Measurements from ENCODE around the gene FBXW4.
A peak's percentile ranks its signal among the peaks of the same experiment; 100 is the strongest.
"Not testable (repeated sequence)": the region's sequence is repeated elsewhere in the genome, so short reads cannot be mapped to it uniquely, and the experiment has no call there.

FBXW4 gene

DNA sequence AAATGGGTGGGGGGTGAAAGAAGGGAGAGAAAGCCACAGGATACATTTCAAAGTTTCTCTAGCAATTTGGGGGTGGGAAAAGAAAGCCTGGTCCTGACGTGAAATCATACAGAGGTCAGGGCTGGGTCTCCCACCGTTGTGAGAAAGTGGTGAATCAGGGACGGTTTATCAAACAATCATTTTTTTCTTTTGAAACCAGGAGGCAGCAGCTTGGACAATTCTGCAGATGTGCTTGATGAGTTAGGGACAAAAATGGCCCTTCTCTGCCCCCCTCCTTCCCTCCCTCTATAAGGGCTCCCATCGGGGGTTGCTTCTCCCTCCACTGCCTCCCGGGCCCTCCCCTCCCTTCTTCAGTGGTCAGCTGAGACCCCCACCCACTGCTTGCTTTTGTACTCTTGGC, 43.6 kb downstream of the FBXW4 start:
- DNase-seq = no peak

DNA sequence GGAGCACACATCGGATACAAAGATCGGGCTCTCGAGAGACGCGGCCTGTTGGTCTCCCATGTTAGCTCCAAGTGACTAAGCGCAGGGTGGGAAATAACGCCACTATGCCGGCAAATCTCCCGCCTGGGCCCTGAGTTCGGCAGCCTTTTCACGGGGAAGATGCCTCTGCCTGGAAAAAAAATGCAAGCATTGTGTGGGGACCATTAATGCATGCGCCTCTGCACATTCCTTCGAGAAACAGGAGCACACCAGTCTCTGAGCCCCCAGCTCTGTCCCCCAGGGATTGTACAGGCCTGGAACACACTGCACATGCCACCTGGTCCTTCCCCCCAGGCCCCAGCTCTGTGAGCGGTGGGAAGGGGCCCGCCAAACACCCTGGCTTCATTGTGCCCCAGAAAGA, 44.1 kb downstream of the FBXW4 start:
- DNase-seq = no peak

DNA sequence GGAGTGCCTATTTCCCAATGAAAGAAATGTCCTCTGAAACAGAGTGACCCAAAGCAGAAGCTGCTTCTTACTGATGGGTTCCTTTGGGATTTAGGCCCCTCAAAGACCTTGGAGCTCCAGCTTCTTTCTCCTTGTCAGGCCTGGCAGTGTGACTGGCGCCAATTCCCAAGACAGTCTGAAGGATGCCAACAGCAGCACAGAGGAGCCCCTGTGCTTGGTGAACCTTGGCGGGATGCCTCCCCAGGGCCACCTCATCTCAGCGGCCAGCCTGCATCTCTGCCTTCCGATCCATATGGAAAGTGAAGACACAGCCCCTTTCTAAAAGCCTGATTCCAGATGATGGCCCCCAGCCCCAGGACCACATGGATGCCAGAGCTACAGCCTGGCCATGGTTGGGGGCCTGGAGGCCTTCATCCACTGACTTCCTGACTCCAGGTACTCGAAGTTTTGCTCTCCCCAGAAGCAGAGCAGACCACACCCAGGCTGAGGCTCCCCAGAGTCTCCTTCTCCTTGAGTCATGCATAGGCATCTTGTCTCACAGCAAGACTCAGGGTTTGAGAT, 45.4 kb downstream of the FBXW4 start:
- DNase-seq = no peak

DNA sequence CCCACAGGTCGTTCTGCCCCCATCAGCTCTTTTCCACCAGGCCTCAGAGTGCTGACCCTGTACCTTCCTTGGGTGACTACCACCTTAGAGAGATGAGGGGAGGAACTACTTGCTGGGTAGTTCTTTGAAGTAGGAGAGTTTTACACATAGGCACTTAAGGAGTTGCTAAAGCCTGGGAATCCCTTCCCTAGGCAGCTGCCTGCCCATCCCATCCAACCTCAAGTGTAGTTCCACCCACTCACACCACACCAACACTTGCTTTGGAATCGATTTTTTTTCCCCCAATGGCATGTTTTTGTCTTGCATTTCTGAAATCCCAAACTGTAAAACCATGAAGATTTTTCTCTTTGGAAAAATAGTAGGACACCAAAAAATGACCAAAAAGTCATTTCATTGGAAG, 47.7 kb downstream of the FBXW4 start:
- peak in 1 of 3 donors; percentile 4 for DNase-seq

DNA sequence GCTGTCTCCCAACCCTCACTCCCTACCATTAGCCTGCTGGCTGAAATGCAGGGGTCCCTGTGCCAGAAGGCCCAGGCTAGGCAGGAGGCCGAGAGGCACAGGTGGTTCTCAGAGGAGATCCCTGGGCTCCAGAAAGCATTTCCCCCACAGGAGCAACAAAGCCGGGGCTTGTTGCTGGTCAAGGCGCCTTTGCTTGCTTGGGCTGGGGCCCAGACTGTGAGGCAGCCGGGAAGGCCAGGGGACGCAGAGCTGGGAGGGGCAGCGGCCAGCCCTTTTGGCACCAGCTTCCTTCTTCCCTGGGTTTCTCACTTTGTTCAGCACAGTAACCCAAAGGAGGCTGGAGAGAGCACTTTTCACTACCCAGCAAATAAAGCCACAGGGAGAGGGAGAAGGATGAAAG, 48.6 kb downstream of the FBXW4 start:
- DNase-seq = no peak

DNA sequence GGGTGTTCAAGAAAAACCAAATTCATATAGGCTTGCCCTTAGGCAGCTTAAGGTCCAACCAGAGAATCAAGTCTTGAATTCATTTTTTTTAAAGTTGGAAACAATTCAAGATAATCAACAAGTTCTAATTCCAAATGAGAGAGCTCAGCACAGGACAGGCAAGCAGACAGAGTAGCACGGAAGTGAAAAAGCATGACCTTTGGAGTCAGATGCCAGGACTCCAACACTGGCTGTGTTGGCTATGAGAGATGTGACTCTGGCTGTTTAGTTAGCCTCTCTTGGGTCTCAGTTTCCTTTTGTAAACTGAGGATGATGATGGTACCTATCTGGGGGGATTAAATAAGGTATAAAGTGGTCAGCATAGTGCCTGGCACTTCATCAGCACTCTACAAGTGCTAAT, 49.3 kb downstream of the FBXW4 start:
- no peak for DNase-seq

DNA sequence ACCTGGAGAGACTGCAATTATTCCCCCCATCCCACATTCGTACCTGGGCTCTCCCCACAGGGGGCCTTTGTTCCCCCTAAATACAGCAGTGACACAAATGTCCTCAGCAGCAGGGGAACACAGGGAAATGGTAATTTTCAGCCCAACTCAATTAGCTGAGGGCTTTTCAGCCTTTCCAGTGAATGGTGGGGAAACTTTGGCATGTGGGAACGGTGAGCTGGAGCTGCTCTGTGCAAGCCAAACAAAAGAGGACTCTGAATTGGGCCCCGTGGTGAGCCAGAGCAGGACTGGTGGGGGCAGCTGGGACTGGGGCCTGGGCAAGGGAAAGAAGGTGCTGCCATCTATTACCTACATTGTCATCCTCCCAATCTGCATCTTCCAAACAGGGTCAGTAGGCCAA, 51.0 kb downstream of the FBXW4 start:
- DNase-seq = no peak

DNA sequence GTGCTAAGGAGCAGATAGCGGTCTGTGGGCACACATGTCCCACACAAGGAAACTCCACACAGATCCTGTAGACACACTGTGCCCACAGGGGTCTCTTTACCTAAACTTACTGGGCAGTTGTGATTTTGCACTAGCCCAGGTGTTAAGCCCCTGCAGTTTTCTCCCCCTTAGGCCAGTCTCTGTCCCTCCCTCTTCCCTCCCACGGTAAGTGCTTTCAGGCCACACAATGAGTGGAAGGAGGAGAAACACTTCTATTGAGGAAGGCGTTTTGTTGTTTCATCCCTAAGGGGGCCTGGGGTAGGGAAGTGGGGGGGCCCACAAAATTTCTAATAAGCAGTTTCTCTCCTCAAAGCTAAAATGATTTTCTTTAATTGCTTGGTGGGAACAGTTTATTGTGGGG, 51.4 kb downstream of the FBXW4 start:
- no peak for DNase-seq

DNA sequence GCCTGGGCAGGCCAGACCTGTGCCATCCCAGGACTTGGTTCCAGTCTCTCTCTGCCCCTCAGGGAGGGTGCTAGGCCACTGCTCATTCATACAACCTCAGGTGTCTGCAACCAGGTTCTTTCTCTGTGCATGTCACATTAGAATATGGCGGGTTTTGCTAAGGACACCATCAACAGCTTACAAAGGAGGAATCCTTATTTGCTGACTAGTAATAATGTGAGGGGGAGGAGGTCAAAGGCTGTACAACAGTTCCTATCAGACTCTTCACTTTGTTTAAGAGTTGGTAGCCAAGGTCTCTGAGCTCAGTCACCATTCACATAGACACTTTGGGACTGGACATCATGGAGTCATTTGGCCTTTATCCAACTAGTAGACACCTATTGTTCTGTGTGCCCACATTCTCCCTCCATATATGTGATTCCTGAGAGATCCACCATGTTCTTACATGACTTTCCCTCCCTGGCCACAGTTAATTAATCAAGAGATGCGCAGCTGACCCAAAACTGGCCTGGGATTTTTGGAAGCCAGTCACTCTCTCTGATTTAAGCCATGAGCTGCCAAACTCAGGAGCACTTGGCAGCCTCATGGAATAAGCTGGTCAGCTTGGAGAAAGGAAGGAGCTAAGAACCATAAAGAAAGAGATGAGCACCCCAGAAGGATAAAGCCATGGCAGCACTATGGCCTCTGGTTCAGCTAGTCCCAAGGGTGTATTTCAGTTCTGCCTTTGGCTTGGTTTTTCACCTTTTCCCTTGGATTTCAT, 55.6 kb downstream of the FBXW4 start:
- DNase-seq = no peak

DNA sequence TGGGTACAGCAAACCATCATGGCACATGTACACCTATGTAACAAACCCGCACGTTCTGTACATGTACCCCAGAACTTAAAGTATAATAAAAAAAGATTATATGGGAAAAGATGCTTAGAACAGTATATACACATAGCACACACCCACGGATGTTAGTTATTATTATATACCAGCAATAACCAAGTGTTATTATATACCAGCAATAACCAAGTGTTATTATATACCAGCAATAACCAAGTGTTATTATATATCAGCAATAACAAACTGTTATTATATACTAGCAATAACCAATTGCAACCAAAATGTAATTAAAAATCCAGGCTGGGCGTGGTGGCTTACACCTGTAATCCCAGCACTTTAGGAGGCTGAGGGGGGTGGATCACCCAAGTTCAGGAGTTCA, 61.5 kb downstream of the FBXW4 start:
- DNase-seq = not testable (repeated sequence)

DNA sequence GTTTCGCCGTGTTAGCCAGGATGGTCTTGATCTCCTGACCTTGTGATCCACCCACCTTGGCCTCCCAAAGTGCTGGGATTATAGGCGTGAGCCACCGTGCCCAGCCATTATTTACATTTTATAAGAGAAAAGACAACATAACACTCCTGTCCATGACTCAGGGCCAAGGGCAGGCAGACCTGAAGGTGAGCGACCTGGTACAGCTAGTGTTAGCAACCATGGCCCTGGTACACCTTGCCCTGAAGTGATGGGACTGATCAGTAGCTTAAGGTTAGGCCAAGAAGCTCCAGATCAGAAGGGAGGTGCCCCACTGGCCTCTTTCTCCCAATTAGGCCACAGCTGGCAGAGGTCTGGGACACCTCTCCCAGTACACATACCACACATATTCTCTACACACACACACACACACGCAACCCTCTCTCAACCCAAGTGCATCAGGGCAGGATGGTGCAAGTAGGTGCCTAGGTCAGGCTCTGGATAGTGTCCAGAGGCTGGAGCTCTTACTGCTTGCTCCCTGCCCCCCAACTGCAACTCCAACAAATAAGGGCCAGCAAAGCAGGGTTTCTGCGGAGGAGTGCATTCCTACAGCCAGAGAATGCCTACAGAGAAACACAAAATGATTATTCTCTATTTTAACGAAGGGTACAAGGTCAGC, 63.0 kb downstream of the FBXW4 start:
- DNase-seq = no peak

DNA sequence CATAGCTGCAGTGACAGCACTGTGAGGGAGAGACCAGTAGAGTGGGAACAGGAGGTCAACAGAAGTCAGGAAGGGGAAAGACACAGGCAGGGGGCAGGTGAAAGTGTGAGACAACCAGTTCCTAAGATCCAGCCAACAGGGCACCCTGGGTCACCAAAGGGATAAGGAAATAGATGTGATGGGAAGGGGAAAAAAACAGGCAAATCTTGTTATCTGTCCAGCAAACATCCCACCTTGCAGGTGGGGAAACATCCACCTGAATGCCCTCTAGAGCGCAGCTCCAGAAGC, 64.4 kb downstream of the FBXW4 start:
- DNase-seq = no peak

DNA sequence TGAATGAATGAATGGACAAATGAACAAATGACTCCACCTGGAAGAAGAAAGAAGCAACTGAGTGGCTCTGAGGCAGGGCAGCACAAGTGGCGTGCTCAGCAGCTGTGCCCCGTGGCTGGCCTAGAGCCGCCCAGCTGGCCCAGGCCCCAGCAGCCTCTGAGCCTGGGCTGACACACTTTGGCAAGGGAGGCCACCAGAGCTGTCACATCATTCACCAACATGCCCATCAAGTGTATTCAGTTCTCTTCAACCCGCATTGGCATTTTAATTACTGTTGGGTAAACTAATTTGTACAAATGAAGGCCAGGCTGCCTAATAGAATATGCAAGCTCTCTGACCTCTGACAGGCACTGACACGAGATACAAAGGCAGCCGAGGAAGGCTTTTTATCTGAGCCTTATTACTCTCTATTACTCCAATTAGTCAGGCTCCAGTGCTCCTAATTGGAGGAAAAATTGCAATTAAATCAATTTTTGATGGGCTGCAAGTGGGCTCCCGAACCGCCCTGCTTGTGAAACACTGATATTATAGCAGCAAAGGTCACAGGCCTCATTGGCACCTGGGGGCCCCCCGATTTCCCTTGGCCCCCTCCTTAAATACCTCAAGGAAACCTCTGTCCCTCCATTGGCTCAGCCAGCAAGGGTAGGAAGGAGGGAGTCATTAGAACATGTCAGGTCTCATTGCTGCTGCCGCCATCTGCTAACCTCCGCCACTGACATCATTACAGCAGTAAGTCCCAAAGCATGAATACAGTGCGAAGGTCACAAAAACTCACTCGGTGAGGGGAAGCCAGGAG, 64.9 kb downstream of the FBXW4 start:
- no peak for DNase-seq

DNA sequence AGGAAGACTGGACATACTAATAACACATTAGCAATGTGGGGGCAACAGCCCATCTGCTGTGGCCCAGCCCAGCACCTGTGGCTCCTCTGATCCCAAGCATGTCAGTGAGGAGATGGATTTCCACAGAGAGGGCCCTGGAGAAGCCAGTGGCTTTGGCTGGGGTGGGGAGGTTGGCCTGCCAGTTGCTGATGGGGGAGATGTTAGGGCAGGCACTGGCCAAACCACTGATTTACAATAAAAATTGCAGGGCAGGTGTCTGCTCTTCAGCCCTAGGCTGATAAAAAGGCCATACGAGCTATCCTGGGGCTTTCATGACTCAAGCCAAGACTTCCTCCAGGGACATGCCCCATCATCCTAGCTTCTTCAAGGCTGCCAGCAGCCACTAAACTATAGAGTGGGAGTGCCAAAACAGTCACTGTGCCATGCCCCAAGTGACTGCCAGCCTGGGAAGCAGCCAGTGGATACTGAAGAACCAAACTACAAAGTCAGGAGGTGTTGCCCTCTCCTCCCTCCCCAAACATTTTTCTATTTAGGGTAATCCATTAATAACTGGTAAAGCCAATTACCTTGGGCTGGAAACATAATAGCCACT, 69.1 kb downstream of the FBXW4 start:
- no peak for DNase-seq

DNA sequence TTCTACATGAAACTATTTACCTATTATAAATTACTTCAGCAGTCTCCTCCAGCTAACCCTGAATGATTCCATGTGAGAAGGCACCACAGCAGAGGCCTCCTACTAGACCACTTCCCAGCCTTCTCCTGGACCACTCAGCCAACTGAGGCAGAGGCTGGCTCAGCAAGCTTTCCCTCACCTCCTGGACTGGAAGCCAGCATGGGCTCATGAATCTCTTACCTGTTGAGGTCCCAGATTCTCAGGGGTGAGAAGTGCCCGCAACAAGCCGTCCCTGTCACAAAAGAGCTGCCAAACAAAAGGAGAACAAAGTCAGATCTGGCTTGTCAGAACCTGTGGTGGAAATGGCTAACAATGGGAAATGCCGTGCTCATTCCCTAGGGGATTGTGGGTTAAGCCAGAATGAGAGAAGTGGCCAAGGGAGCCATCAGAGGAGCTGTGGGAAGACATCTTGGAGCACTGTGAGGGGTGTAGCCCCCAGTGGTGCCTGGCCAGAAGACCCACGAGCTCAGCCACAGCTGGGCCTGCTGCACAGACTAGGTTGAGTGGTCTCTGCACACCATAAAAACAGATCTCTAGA, 70.4 kb downstream of the FBXW4 start:
- DNase-seq = no peak

DNA sequence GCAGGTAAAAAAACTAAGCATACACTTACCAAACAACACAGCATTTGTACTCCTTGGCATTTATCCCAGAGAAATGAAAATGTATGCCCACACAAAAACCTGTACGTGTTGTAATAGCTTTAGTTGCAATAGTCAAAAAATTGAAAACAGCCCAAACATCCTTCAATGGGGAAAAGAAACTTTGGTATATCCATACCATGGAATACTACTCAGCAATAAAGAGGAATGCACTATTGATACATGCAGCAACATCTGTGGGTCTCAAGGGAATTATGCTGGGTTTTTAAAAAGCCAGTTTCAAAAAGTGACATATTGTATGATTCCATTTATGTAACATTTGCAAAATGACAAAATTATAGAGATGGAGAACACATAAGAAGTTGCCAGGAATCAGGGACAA, 71.4 kb downstream of the FBXW4 start:
- no peak for DNase-seq

DNA sequence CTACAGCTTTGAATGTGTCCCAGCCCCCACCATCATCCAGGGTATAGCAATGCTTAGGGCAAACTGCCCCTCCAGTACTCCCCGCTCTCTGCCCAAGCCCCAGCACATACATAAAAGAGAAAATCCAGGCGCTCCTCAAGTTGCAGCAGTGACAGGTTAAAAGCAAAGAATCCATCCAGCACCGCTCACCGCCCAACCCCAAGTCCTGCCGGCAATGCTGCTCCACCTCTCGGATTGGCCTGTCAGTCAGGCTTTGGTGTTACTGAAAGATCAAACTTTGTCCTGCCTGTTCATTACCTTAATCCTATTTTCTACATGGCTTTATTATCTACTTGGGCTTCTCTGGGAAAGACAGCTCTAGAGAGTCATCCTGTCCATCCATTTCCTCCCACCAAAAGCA, 75.0 kb downstream of the FBXW4 start:
- DNase-seq = no peak

DNA sequence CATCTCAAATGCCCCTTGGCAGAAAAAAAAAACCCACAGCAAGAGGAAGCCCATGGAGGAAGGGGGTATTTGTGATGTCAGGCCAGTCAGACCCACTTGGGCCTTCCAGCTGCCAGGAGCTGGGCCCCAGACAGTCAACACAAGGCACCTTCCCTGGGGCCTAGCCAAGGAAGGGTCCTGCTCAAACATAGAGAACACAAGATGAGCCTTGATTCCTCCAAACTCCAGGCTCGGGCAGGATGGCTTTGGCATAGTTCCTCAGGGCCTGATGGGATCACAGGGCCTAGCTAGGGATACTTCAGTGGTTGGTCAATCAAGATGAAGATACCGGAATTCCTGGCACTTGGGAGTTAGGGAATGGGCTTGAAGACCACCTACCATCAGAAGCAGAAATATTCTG, 76.1 kb downstream of the FBXW4 start:
- peak in 1 of 3 donors; percentile 19 for DNase-seq

DNA sequence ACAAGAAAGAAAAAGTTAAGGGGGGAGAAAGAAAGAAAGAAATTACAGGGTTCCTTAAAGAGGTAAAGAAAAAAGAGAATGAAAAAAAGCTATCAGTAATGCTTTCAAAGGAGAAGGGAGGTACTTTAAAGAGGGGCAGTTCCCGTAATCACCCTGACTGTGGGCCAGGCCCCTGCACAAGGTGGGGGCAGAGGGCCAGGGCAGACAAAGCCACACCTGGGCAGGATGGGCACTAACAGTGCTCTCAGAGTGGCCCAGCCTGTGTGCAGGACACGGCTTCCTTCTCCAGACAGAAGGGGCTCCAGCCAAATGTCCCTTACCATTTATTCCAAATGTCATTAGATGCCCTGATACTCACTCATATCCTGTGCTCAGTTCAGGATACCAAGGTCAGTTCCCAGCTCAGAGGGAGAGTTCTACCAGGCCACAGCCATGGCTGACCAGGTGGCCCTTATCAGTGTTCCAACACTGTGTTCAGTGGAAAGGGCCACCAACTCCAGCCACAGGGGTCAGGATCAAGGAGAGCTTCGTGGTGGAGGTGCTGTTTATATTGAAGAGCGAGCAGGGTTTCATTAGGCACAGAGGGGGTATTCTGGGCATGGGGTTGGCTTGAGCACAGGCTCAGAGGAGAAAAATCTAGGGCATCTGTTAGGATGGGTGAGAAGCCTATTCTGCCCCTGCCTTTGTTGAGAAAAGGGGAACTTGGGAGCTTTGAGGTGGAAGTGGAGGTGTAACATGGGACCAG, 77.0 kb downstream of the FBXW4 start:
- no peak for DNase-seq

DNA sequence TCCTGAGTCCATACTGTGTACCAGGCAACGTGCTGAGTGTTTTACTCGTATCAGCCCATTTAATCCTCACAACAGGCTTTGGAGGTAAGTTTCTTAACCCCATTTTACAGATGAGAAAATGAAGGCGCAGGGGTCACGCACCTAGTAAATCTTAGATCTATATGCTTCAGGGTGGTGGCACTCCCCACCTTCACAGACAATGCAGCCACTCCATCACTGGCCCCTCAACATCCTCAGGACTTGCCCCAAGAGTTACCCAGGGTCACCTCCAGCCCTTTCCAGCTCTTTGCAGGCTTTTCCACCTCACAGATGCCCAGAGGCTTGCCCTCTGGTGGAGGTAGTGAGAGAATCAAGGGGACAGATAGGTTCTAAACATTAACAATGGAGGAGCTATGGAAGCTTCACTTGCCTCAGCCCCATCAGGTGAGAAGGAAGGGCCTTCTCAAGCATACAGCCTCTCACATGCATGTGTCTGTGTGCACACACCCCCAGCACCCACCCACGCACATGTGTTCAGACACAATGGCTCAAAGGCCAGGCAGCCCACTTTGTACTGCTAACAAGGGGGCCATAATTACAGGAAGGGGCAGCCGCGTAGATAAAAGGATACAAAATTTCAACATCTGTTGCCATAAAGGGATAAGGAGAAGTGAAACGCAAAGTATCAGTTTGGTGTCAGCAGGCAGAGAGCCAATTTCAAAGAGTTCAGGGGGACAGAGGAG, 77.7 kb downstream of the FBXW4 start:
- DNase-seq = peak in 2 of 3 donors; percentile 20 to 34

DNA sequence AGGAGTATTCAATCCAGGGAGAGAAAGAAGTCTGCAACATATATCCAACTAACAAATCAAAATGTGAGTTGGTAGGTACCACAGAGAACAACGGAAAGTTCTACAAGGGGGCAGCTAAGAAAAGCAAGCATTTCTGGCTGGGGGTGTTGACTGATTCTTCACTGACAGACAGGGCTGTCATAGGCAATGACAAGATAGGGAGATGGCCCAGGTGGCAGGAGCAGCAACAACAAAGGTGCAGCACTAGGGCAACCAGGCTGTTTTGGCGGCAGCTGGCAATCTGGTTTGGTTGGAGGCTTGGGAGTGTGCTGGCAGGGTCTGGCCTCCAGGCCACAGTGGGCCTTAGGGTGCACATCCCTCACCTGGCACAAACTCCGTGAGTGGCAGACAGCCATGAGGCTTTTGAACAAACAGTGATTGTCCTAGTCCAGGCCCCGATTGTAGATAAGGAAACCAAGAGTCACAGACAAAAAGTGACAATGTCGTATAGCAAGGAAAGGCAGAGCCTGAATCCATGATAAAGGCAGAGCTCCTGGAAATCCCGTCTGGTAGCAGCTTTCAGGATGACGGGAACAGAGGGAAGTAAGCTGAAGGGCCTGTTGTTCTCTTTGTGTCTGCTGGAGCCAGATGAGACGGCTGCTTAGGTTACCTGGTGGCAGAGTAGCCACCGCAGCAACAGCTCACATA, 78.4 kb downstream of the FBXW4 start:
- DNase-seq = no peak
